Measurements from ENCODE around the gene TCAIM. TPM values are rescaled to one million over a fixed set of nuclear protein-coding genes. Genes with fewer than 3 reads are reported as not detected.

TCAIM gene, protein sequence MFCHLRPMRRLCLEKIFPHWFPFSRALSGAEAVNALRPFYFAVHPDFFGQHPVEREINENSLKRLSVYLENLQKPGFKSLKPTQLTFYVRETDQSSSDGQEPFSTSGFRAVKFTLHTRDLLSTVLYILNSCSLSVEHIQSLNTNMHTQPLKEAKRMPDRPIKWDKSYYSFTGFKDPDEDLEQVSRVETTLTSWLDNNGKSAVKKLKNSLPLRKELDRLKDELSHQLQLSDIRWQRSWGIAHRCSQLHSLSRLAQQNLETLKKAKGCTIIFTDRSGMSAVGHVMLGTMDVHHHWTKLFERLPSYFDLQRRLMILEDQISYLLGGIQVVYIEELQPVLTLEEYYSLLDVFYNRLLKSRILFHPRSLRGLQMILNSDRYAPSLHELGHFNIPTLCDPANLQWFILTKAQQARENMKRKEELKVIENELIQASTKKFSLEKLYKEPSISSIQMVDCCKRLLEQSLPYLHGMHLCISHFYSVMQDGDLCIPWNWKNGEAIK
- 6.8 to 8.5 TPM (median 7.6 TPM) in 5 replicates for total RNA-seq (2022; extraction: Qiagen RNA extraction)

DNA sequence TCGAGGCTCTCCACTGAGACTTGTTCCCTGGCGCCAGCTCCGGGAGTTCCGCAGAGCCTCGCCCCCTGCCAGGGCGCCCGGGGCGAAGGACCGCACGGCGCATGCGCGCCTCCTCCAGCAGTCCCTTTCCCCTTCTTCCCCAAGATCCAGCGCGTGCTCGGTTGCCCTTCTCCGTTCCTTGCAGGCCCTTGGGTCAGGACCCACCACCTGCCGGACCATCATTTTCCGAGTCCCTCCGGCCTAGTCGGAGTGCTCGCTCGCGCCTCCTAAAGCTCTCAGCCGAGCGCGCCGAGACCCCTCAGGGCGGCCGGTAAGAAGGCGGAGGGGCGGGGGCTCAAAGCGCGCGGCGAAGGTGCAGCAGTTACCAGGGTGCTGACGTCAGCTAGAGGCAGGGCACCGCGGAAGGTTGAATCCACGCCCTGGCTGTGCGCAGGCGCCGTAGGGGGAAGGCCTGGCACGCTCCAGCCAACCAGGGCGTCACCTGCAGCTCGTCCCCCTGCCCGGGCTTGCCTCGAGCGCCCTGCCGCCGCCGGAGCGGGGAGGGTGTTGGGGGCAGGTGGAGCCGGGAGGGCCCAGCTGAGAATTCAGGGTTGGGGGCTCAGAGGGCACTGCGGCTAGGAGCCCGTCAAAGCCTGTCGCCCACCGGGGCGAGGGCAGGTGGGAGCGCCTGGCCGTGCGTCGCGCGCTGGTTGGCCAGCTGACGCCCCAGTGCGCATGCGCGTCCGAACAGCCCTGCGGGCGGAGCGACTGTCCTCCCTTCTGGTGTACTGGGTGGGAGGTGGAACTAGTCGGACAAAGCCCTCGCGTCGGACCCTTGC is at the start of gene TCAIM:
Gene TCAIM (plus strand): TSS at position 757 of the 818 bp plus-strand sequence. CDS start 16,017 bp downstream, outside the sequence.

Other genes starting within 250 kb of the TCAIM start
- gene TOPAZ1, start 96.9 kb upstream of the TCAIM start, total RNA-seq (2022; extraction: Qiagen RNA extraction) = not detected in 5 replicates
- gene ZNF445, start 138.9 kb downstream of the TCAIM start, total RNA-seq (2022; extraction: Qiagen RNA extraction) = 2.3 to 2.7 TPM (median 2.6 TPM) in 5 replicates
- gene ZKSCAN7, start 216.4 kb downstream of the TCAIM start, total RNA-seq (2022; extraction: Qiagen RNA extraction) = not detected in 5 replicates
- gene ZNF660, start 246.2 kb downstream of the TCAIM start, total RNA-seq (2022; extraction: Qiagen RNA extraction) = not detected in 5 replicates